ENCODE data around the gene TIAL1. TPM values are rescaled to one million over a fixed set of nuclear protein-coding genes. Genes with fewer than 3 reads are reported as not detected.
A peak's percentile ranks its signal among the peaks of the same experiment; 100 is the strongest.

The TIAL1 gene
- total RNA-seq, 1 experiment from 2014 or later: 220 TPM

GRCh38 chr10:119644205-119644814 is 47.5 kb upstream of the TIAL1 start:
- H3K36me3 ChIP-seq (ENCODE audit: control insufficient read depth in 1 of 2, insufficient read depth in 2 of 2, low read length in 2 of 2): no peaks in the 10 kb centered on the region
- peaks cover 4% of the 10 kb centered on the region in 2 experiments; a peak in 2 of 4 replicates for H3K9me3 ChIP-seq (ENCODE audit: control insufficient read depth in 1 of 2, insufficient read depth in 1 of 2, low read depth in 1 of 2, low read length in 2 of 2)
- no TSS peak for BruUV-seq (replicated peaks)
- H3K9ac ChIP-seq (ENCODE audit: low read length): no peak overlapping the region
- H2AFZ ChIP-seq (ENCODE audit: low read depth, low read length, poor library complexity, severe bottlenecking): no peak overlapping the region
- intact Hi-C loops (cut with micrococcal nuclease): no loop called here
- H3K9me2 ChIP-seq (ENCODE audit: insufficient read depth): no peaks in the 10 kb centered on the region
- peak; percentile 78 for ATAC-seq
- ChIA-PET CTCF (interaction anchor here (0.7 to 0.8 kb wide), 2 partner anchors 12 to 42 kb away, joined by 3 read pairs; no protein-coding TSS in a partner anchor), RAD21 (ENCODE audit: low non-redundant PET in 1 of 2, low total read pairs in 2 of 2, uncharacterized antibody in 2 of 2, unreplicated experiment in 2 of 2) (no interaction called here), POLR2A (no interaction called here)
- no peak overlapping the region for H3K4me2 ChIP-seq (ENCODE audit: low read length)
- no peak overlapping the region for H3K27ac ChIP-seq (ENCODE audit: low read depth, low read length)
- no peaks in the 10 kb centered on the region for H3K79me2 ChIP-seq (ENCODE audit: insufficient read depth, low read length)
- no peaks in the 10 kb centered on the region for H3K4me1 ChIP-seq (ENCODE audit: control insufficient read depth in 1 of 2, insufficient read depth in 2 of 2, low read length in 2 of 2)
- no peaks in the 10 kb centered on the region for H4K20me1 ChIP-seq (ENCODE audit: insufficient read depth)
- no peak overlapping the region for H3K4me3 ChIP-seq (replicated peaks in 1 of 2; ENCODE audit: low read depth in 1 of 2, low read length in 2 of 2)
- TF ChIP-seq RAD21 (IDR thresholded peaks at IDR 0.05; ENCODE audit: low read depth) (peak; percentile 53), CTCF (IDR thresholded peaks at IDR 0.05 in 2 of 3, conservative IDR thresholded peaks at IDR 0.05 in 1 of 3; ENCODE audit: borderline replicate concordance in 1 of 3, insufficient read depth in 1 of 3, low read depth in 2 of 3, low read length in 2 of 3) (peak; percentile 34 to 52 (median 50); a peak in 5 of 6 replicates), EGR1 (IDR thresholded peaks at IDR 0.05; ENCODE audit: low read depth) (no peak)
- H3K27me3 ChIP-seq (ENCODE audit: insufficient read depth, low read length): no peaks in the 10 kb centered on the region
- no peak for DNase-seq (ENCODE audit: low read depth, low spot score)

- Histone ChIP-seq H3K27me3 (ENCODE audit: insufficient read depth, low read length) (no peaks in the 10 kb centered on the region), H3K27ac (ENCODE audit: low read depth, low read length) (no peak overlapping the region), H3K4me1 (ENCODE audit: control insufficient read depth in 1 of 2, insufficient read depth in 2 of 2, low read length in 2 of 2) (no peaks in the 10 kb centered on the region), H4K20me1 (ENCODE audit: insufficient read depth) (no peaks in the 10 kb centered on the region), H3K9me3 (ENCODE audit: control insufficient read depth in 1 of 2, insufficient read depth in 1 of 2, low read depth in 1 of 2, low read length in 2 of 2) (peaks cover 4% of the 10 kb centered on the region in 2 experiments; a peak in 2 of 4 replicates), H3K9me2 (ENCODE audit: insufficient read depth) (no peaks in the 10 kb centered on the region), H3K4me2 (ENCODE audit: low read length) (no peak overlapping the region), H3K36me3 (ENCODE audit: control insufficient read depth in 1 of 2, insufficient read depth in 2 of 2, low read length in 2 of 2) (no peaks in the 10 kb centered on the region), H2AFZ (ENCODE audit: low read depth, low read length, poor library complexity, severe bottlenecking) (no peak overlapping the region), H3K9ac (ENCODE audit: low read length) (no peak overlapping the region), H3K4me3 (replicated peaks in 1 of 2; ENCODE audit: low read depth in 1 of 2, low read length in 2 of 2) (no peak overlapping the region), H3K79me2 (ENCODE audit: insufficient read depth, low read length) (no peaks in the 10 kb centered on the region)
- ATAC-seq: peak; percentile 59
- TF ChIP-seq ZBTB33 (IDR thresholded peaks at IDR 0.05; ENCODE audit: extremely low read depth, insufficient replicate concordance, low read length) (no peak), SRF (IDR thresholded peaks at IDR 0.05; ENCODE audit: low read depth) (no peak), CTCF (IDR thresholded peaks at IDR 0.05 in 2 of 3, conservative IDR thresholded peaks at IDR 0.05 in 1 of 3; ENCODE audit: borderline replicate concordance in 1 of 3, insufficient read depth in 1 of 3, low read depth in 2 of 3, low read length in 2 of 3) (peak in 2 of 3 experiments; percentile 36 to 38; a peak in 4 of 6 replicates), ZNF274 (IDR thresholded peaks at IDR 0.05; ENCODE audit: low read depth, low read length) (no peak), FOSL1 (IDR thresholded peaks at IDR 0.05; ENCODE audit: low read depth) (no peak)
- no peak for DNase-seq (ENCODE audit: low read depth, low spot score)
- ChIA-PET CTCF (interaction anchor here (0.8 kb wide), 1 partner anchor 11 kb away, joined by 3 read pairs; no protein-coding TSS in a partner anchor), POLR2A (interaction anchor here (1.1 kb wide), 1 partner anchor 8 kb away, joined by 4 read pairs; the partner anchor contains the start of gene BAG3), RAD21 (ENCODE audit: low non-redundant PET in 1 of 2, low total read pairs in 2 of 2, uncharacterized antibody in 2 of 2, unreplicated experiment in 2 of 2) (no interaction called here)
- intact Hi-C loops (cut with micrococcal nuclease): no loop called here
- BruUV-seq (replicated peaks): no TSS peak
These were observed 46.8 kb upstream of the TIAL1 start for GRCh38 chr10:119643306-119644204.
